ENCODE data around the gene SPINK13.

The SPINK13 gene

DNA sequence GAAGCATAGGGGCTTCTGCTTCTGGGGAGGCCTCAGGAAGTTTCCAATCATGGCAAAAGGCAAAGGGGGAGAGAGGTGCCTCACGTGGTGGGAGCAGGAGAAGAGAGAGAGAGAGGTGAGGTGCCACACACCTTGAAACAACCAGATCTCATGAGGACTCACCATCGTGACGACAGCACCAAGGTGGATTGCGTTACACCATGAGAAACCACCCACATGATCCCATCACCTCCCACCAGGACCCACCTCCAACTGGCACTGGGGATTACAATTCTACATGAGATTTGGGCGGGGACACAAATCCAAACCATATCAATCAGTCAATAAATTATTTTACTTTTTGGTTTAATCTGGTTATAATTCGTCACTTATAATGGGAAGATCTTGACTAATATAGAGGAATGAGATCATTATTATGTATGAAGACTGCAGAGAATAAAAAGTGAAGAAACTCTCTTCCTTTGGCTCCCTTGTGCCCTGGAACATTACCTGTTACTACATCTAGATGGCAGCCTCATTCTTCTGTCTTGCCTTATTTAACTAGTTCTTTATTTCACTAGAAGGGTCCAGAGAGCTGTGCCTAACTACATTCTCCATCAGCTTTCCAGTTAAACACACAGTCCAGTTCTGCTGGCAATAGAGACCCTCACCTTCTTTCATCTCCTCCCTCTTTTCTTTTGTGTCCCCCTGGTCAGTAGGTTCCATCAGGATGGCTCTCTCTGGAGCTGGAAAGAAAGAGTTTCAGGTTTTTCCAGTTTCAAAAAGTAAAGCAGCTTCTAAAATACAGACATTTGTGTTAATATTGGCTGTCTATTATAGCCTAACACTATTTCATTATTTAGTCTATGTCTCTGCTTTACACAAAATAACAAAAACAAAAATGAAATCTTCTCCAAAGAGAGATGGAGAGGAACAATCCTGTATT, 21.9 kb downstream of the SPINK13 start:
- peak; percentile 29 to 39 for DNase-seq (ENCODE audit: low read depth in 2 of 2)
- TF ChIP-seq, protein P1, sequence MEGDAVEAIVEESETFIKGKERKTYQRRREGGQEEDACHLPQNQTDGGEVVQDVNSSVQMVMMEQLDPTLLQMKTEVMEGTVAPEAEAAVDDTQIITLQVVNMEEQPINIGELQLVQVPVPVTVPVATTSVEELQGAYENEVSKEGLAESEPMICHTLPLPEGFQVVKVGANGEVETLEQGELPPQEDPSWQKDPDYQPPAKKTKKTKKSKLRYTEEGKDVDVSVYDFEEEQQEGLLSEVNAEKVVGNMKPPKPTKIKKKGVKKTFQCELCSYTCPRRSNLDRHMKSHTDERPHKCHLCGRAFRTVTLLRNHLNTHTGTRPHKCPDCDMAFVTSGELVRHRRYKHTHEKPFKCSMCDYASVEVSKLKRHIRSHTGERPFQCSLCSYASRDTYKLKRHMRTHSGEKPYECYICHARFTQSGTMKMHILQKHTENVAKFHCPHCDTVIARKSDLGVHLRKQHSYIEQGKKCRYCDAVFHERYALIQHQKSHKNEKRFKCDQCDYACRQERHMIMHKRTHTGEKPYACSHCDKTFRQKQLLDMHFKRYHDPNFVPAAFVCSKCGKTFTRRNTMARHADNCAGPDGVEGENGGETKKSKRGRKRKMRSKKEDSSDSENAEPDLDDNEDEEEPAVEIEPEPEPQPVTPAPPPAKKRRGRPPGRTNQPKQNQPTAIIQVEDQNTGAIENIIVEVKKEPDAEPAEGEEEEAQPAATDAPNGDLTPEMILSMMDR (IDR thresholded peaks at IDR 0.05; ENCODE audit: low read depth, low read length), result peak; percentile 23
- no peak overlapping the region for H3K4me3 ChIP-seq (replicated peaks in 1 of 2; ENCODE audit: low read depth in 2 of 2, low read length in 2 of 2)

DNA sequence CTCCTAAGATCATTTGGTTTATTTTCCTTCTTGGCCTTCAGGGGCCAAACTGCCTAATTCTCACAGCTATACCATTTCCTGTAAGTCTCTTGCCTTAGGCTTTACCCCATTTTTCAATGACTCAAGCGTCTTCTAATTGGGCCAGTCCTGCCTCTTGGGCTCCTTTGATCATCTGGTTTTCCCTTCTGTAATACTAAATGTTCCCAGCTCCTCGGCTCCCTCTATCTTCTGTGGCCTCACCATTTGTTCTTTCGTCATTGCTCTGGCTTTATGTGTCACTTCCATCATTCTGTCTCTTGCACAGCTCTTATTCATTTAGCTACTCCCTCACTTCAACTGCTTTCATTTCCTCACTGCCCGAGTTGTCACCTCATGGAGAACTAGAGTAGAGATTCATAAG, 29.1 kb downstream of the SPINK13 start:
- TF ChIP-seq, protein P1 (IDR thresholded peaks at IDR 0.05; ENCODE audit: low read depth, low read length), result no peak

DNA sequence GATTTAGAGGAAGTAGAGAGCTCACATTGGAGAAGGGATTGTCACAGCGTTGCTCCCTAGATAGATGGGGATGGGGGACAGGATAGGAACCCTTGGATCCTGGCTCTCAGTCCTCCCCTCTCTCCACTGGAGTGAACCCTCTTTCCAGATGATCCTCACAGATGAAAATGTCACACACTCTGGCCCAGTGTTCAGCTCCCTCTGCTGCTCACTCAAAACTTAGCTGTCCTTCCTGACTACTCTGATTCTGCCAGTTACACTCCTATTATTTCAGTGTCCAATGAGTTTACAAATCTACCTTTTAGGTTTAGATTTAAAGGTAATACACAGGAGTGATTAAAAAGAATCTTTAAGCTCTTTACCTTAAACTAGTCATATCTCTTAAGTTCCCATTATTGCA, 37.9 kb downstream of the SPINK13 start:
- H3K4me3 ChIP-seq (replicated peaks in 1 of 2; ENCODE audit: low read depth in 2 of 2, low read length in 2 of 2), result no peak overlapping the region
- DNase-seq (ENCODE audit: low read depth in 2 of 2), result no peak
- TF ChIP-seq, protein P1 (IDR thresholded peaks at IDR 0.05; ENCODE audit: low read depth, low read length), result no peak

More for the DNA sequence above, 29.1 kb downstream of the SPINK13 start:
- DNase-seq (ENCODE audit: low read depth in 2 of 2), result no peak
- H3K4me3 ChIP-seq (replicated peaks in 1 of 2; ENCODE audit: low read depth in 2 of 2, low read length in 2 of 2), result no peak overlapping the region

DNA sequence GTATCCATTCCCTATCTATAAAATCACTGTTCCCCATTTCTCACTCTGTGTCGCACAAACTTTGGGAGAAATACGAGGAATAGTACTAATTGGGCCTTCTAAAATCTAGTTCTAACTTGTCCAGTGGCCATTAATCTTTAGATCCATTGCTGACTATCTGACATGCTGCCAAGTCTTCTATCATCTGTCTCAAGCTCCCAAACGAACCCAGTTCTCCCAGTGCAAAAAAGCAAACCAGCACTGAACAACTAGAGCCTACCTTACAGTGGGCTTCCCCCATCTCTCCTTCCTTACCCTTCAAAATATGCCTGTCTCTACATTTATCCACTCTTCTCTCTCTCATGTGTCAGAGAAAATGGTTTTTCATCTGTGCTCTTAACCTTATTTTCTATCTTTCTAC, 40.4 kb downstream of the SPINK13 start:
- DNase-seq (ENCODE audit: low read depth in 2 of 2), result no peak
- H3K4me3 ChIP-seq (replicated peaks in 1 of 2; ENCODE audit: low read depth in 2 of 2, low read length in 2 of 2), result no peak overlapping the region
- TF ChIP-seq, protein P1 (IDR thresholded peaks at IDR 0.05; ENCODE audit: low read depth, low read length), result no peak

DNA sequence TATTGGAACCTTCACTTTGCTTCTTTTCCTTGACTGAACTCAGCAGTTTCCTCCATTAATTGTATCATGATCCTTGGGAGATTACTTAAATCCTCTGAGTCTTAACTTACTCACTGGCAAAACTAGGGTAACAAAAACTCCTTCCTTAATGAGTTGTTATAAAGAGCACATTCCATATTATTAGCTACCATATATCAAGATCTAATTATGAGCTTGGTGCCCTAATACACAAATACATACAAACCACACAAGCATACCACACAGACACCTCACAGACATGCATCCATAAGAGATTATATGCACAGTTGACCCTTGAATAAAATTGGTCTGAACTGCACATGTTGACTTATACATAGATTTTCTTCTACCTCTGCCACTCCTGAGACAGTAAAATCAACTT, 41.2 kb downstream of the SPINK13 start:
- DNase-seq (ENCODE audit: low read depth in 2 of 2), result no peak
- TF ChIP-seq, protein P1 (IDR thresholded peaks at IDR 0.05; ENCODE audit: low read depth, low read length), result no peak
- no peak overlapping the region for H3K4me3 ChIP-seq (replicated peaks in 1 of 2; ENCODE audit: low read depth in 2 of 2, low read length in 2 of 2)

DNA sequence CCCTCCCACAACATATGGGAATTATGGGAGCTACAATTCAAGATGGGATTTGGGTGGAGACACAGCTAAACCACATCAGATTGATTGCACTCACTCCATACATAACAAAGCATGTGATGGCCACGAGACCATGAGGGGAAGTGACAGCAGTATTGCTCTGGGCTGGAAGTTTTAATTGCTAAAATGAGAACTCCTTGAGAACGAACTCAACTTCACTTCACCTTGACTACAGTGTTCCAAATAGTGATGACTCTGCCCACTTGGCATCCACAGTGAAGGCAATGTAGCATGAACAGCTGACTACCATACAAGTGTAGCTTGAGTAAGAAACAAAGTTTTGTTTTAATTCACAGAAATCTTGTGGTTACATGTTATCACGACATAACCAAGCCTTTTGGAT, 42.9 kb downstream of the SPINK13 start:
- H3K4me3 ChIP-seq (replicated peaks in 1 of 2; ENCODE audit: low read depth in 2 of 2, low read length in 2 of 2), result no peak overlapping the region
- TF ChIP-seq, protein P1 (IDR thresholded peaks at IDR 0.05; ENCODE audit: low read depth, low read length), result no peak
- DNase-seq (ENCODE audit: low read depth in 2 of 2), result no peak

Data from cardiac fibroblast (primary cell).